WTC11 (cell line): ENCODE results near the gene ARID3C. TPM values are rescaled to one million over a fixed set of nuclear protein-coding genes. Genes with fewer than 3 reads are reported as not detected.
A peak's percentile ranks its signal among the peaks of the same experiment; 100 is the strongest.

Experiments used
- ATAC-seq: fragments of 200-7000 bp; cut with Tn5 transposase; 2 replicates; pipeline ENCODE4 v1.10.0; 2021; ENCODE audit warnings: mild to moderate bottlenecking, moderate library complexity
- CTCF ChIA-PET: fragments of 300-600 bp; sonication (Branson Sonifier 250); formaldehyde crosslinking; loops from one replicate; lab custom pipeline; 2021; ENCODE audit warnings: antibody characterized with exemption; lab: Charles Lee
- POLR2A ChIA-PET: fragments of 350-600 bp; sonication (Branson Sonifier 250); formaldehyde crosslinking; loops from one replicate; lab custom pipeline; 2021; ENCODE audit warnings: antibody characterized with exemption; lab: Charles Lee
- DNase-seq: peaks from one replicate; pipeline ENCODE4 v3.0.0; 2021; ENCODE audit warnings: low spot score
- H3K27ac Mint-ChIP-seq: 2 replicates; pipeline ENCODE4 v1.8.0; 2021; ENCODE audit warnings: mixed read lengths
- H3K27me3 Mint-ChIP-seq: 2 replicates; pipeline ENCODE4 v1.8.0; 2021; ENCODE audit warnings: low read depth, mild to moderate bottlenecking, moderate library complexity, mixed read lengths
- H3K36me3 Mint-ChIP-seq: 2 replicates; pipeline ENCODE4 v1.8.0; 2021; ENCODE audit warnings: mixed read lengths
- H3K4me1 Mint-ChIP-seq: 2 replicates; pipeline ENCODE4 v1.8.0; 2022; ENCODE audit warnings: mixed read lengths
- H3K4me3 Mint-ChIP-seq: 2 replicates; pipeline ENCODE4 v1.8.0; 2021; ENCODE audit warnings: mild to moderate bottlenecking, moderate library complexity, mixed read lengths
- H3K9me3 Mint-ChIP-seq: 2 replicates; pipeline ENCODE4 v1.8.0; 2021; ENCODE audit warnings: mixed read lengths
- ATF1 ChIP-seq: sonication (generic); formaldehyde crosslinking; IDR thresholded peaks from 2 replicates; pipeline ENCODE4 v1.8.1; 2023; ENCODE audit warnings: mild to moderate bottlenecking, moderate library complexity, missing genetic modification reagents
- CBFB ChIP-seq: sonication (generic); formaldehyde crosslinking; IDR thresholded peaks from 2 replicates; pipeline ENCODE4 v1.8.1; 2022; ENCODE audit warnings: mild to moderate bottlenecking, low read depth, missing genetic modification reagents
- ESRRA ChIP-seq: sonication (generic); formaldehyde crosslinking; IDR thresholded peaks from 2 replicates; pipeline ENCODE4 v1.8.1; 2022; ENCODE audit warnings: mild to moderate bottlenecking, missing genetic modification reagents, borderline replicate concordance
- ETV6 ChIP-seq: sonication (generic); formaldehyde crosslinking; IDR thresholded peaks from 2 replicates; pipeline ENCODE4 v1.8.1; 2022; ENCODE audit warnings: mild to moderate bottlenecking, missing genetic modification reagents
- FOXJ3 ChIP-seq: sonication (generic); formaldehyde crosslinking; IDR thresholded peaks from 2 replicates; pipeline ENCODE4 v1.9.0; 2021; ENCODE audit warnings: missing genetic modification reagents, mild to moderate bottlenecking, borderline replicate concordance
- GRHL2 ChIP-seq: fragments of 250-450 bp; sonication (Bioruptor Pico); IDR thresholded peaks from 2 replicates; pipeline ENCODE4 v1.8.0; 2022; ENCODE audit warnings: mild to moderate bottlenecking, moderate library complexity; ENCODE audit not compliant: insufficient replicate concordance, severe bottlenecking
- KAT7 ChIP-seq: sonication (generic); formaldehyde crosslinking; IDR thresholded peaks from 2 replicates; pipeline ENCODE4 v1.8.1; 2023; ENCODE audit warnings: missing genetic modification reagents, mild to moderate bottlenecking, borderline replicate concordance
- NFATC4 ChIP-seq: fragments of 250-450 bp; sonication (Bioruptor Pico); IDR thresholded peaks from 2 replicates; pipeline ENCODE4 v1.9.0; 2021; ENCODE audit warnings: mild to moderate bottlenecking
- NFE2L1 ChIP-seq: sonication (generic); formaldehyde crosslinking; IDR thresholded peaks from 2 replicates; pipeline ENCODE4 v1.8.1; 2023; ENCODE audit warnings: missing genetic modification reagents
- ZNF138 ChIP-seq: sonication (generic); formaldehyde crosslinking; conservative IDR thresholded peaks from 2 replicates; pipeline ENCODE4 v1.8.1; 2022; ENCODE audit warnings: mild to moderate bottlenecking, moderate library complexity, missing genetic modification reagents
- ZNF671 ChIP-seq: fragments of 250-450 bp; sonication (Bioruptor Pico); IDR thresholded peaks from 2 replicates; pipeline ENCODE4 v1.8.0; 2021; ENCODE audit warnings: mild to moderate bottlenecking
- total RNA-seq: library from RNA; stranded (reverse); gene quantifications from 3 replicates; pipeline ENCODE4 v1.2.3, GENCODE V29; 2021
- TF ChIP-seq, protein P1 (sequence below): sonication (generic); formaldehyde crosslinking; IDR thresholded peaks from 2 replicates; pipeline ENCODE4 v1.8.0; 2022; ENCODE audit warnings: mild to moderate bottlenecking, missing genetic modification reagents
- TF ChIP-seq, protein P2 (sequence below): sonication (generic); formaldehyde crosslinking; conservative IDR thresholded peaks from 2 replicates; pipeline ENCODE4 v1.8.1; 2022; ENCODE audit warnings: mild to moderate bottlenecking, missing genetic modification reagents
- TF ChIP-seq, protein P3 (sequence below): sonication (generic); formaldehyde crosslinking; IDR thresholded peaks from 2 replicates; pipeline ENCODE4 v1.8.0; 2022; ENCODE audit warnings: mild to moderate bottlenecking, missing genetic modification reagents
- TF ChIP-seq, protein P4 (sequence below): sonication (generic); formaldehyde crosslinking; IDR thresholded peaks from 2 replicates; pipeline ENCODE4 v1.8.1; 2022; ENCODE audit warnings: mild to moderate bottlenecking, moderate library complexity, missing genetic modification reagents
- TF ChIP-seq, protein P5 (sequence below): sonication (generic); formaldehyde crosslinking; IDR thresholded peaks from 2 replicates; pipeline ENCODE4 v1.8.0; 2022; ENCODE audit warnings: missing genetic modification reagents
- TF ChIP-seq, protein P6 (sequence below): sonication (generic); formaldehyde crosslinking; IDR thresholded peaks from 2 replicates; pipeline ENCODE4 v1.8.0; 2023; ENCODE audit warnings: missing genetic modification reagents
- TF ChIP-seq, protein P7 (sequence below): sonication (generic); formaldehyde crosslinking; IDR thresholded peaks from 2 replicates; pipeline ENCODE4 v1.8.0; 2023; ENCODE audit warnings: missing genetic modification reagents, mild to moderate bottlenecking, borderline replicate concordance
- TF ChIP-seq, protein P8 (sequence below): sonication (generic); formaldehyde crosslinking; IDR thresholded peaks from 2 replicates; pipeline ENCODE4 v1.8.1; 2023; ENCODE audit warnings: mild to moderate bottlenecking, missing genetic modification reagents, moderate library complexity

Gene ARID3C
- total RNA-seq, 1 experiment from 2014 or later: 0.15 TPM

DNA sequence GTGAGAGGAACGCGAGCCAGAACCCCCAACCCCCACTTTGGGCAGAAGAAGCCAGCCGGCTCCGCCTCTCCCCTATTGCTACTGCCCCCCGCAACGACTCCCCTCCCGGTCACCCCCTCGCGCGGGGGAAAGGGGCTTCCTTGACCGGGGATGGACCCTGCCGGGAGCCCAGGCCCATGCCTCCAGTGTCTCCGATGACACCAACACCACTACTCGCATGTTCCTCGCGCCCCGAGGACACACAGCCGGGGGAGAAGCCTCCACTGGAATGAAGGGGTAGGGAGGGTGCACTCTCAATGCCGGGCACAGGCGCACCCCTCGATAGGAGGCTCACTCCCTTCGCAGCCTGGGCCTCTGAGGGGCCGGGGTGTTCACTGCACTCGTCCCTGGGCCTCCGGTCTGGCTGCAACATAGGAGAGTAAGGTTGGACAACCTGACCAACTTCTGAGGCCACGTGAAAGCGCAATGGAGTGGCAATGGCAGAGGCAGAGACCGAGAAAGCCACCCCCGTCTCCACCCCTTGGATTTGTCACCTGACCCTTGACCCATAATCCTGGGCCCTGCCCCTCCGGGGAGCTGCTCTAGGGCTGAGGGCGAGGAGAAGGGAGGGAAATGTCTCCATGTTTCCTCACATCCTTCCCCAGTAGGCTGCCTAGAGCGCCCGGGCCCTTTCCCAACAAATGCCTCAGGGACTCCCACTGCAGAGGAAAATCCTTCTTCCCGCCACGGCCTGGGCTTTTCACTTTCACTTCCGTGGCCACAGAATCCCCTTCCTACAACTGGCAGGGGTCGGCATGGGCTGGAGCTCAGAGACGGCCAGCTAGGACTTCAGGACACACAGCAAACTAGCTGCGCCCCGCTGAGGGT lies 38.3 kb downstream of the ARID3C start (continued):
- TF ChIP-seq, protein P1, sequence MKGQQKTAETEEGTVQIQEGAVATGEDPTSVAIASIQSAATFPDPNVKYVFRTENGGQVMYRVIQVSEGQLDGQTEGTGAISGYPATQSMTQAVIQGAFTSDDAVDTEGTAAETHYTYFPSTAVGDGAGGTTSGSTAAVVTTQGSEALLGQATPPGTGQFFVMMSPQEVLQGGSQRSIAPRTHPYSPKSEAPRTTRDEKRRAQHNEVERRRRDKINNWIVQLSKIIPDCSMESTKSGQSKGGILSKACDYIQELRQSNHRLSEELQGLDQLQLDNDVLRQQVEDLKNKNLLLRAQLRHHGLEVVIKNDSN: peak; percentile 64; the same call in 1 of the 2 replicates
- TF ChIP-seq FOXJ3 (CRISPR knock-in tag): no peak
- TF ChIP-seq NFE2L1 (CRISPR knock-in tag): no peak
- TF ChIP-seq, protein P2, sequence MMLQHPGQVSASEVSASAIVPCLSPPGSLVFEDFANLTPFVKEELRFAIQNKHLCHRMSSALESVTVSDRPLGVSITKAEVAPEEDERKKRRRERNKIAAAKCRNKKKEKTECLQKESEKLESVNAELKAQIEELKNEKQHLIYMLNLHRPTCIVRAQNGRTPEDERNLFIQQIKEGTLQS (CRISPR knock-in tag): no peak
- TF ChIP-seq, protein P3, sequence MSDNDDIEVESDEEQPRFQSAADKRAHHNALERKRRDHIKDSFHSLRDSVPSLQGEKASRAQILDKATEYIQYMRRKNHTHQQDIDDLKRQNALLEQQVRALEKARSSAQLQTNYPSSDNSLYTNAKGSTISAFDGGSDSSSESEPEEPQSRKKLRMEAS (CRISPR knock-in tag): peak; percentile 53; the same call in 1 of the 2 replicates
- TF ChIP-seq ESRRA: no peak
- no peak for TF ChIP-seq GRHL2 (CRISPR knock-in tag)
- no peak for TF ChIP-seq CBFB
- no peak for TF ChIP-seq NFATC4 (CRISPR knock-in tag)
- no peak for TF ChIP-seq ZNF671 (CRISPR knock-in tag)
- TF ChIP-seq, protein P4, sequence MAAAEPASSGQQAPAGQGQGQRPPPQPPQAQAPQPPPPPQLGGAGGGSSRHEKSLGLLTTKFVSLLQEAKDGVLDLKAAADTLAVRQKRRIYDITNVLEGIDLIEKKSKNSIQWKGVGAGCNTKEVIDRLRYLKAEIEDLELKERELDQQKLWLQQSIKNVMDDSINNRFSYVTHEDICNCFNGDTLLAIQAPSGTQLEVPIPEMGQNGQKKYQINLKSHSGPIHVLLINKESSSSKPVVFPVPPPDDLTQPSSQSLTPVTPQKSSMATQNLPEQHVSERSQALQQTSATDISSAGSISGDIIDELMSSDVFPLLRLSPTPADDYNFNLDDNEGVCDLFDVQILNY (CRISPR knock-in tag): no peak

DNA sequence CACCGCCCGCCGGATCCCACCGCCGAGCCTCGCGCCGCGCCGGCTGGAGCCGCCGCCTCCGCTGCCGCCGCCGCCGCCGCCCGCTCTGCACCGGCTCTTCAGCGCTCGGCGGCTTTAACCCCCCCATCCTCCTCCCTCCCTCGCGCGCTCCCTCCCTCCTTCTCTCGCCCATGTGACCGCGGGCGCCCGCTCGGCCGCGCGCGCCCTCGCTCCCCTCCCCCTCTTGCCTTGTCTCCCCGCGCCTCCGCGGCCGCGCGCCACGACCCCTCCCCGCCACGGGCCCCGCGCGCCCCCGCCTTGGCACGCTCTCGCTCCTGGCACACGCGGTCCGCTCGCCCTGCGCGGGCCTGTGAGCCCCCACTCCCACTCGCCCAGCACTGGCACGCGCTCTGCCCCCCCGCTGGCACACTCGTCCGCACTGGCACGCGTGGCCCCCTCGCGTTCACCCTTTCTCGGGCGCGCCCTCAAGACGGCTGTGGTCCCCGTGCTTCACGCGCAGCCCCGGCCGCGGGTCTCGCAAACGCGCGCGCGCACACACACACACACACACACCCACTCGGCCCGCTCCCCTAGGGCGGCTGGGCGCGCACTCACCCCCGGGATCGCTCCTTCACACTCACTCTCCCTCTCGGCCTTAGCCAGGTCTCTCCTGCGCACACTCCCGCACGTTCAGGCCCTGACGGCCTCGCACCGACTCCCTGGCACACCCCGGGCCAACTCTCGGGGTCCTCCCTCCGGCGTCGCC lies 39.1 kb downstream of the ARID3C start, which contains the start of gene CNTFR:
TSS of gene CNTFR (minus strand) at position 89 of the 745 bp plus-strand sequence. CDS start 20,743 bp downstream, outside the sequence.
- H3K4me3 Mint-ChIP-seq: peak within 1 kb of the TSS; percentile 78
- H3K36me3 Mint-ChIP-seq: no peaks in the 10 kb centered on the region
- peak; percentile 63 for DNase-seq
- no peaks in the 10 kb centered on the region for H3K9me3 Mint-ChIP-seq
- ChIA-PET POLR2A (no interaction called here), CTCF (interaction anchor here (0.7 to 2.8 kb wide), 2 partner anchors 11 to 48 kb away, joined by 3 to 17 read pairs; no protein-coding TSS in a partner anchor)
- peaks cover 94% of the 10 kb centered on the region for H3K27me3 Mint-ChIP-seq
- H3K27ac Mint-ChIP-seq: no peak within 1 kb of the TSS
- H3K4me1 Mint-ChIP-seq: peaks cover 46% of the 10 kb centered on the region
- peak; percentile 24 for ATAC-seq
- TF ChIP-seq ZNF138 (CRISPR knock-in tag) (0 out of 2 replicates have a peak, but pooled peaks have one; percentile 5), KAT7 (CRISPR knock-in tag) (peak; percentile 37; the same call in 1 of the 2 replicates), ETV6 (CRISPR knock-in tag) (0 out of 2 replicates have a peak, but pooled peaks have one; percentile 38), ATF1 (CRISPR knock-in tag) (no peak)
- TF ChIP-seq, protein P5, sequence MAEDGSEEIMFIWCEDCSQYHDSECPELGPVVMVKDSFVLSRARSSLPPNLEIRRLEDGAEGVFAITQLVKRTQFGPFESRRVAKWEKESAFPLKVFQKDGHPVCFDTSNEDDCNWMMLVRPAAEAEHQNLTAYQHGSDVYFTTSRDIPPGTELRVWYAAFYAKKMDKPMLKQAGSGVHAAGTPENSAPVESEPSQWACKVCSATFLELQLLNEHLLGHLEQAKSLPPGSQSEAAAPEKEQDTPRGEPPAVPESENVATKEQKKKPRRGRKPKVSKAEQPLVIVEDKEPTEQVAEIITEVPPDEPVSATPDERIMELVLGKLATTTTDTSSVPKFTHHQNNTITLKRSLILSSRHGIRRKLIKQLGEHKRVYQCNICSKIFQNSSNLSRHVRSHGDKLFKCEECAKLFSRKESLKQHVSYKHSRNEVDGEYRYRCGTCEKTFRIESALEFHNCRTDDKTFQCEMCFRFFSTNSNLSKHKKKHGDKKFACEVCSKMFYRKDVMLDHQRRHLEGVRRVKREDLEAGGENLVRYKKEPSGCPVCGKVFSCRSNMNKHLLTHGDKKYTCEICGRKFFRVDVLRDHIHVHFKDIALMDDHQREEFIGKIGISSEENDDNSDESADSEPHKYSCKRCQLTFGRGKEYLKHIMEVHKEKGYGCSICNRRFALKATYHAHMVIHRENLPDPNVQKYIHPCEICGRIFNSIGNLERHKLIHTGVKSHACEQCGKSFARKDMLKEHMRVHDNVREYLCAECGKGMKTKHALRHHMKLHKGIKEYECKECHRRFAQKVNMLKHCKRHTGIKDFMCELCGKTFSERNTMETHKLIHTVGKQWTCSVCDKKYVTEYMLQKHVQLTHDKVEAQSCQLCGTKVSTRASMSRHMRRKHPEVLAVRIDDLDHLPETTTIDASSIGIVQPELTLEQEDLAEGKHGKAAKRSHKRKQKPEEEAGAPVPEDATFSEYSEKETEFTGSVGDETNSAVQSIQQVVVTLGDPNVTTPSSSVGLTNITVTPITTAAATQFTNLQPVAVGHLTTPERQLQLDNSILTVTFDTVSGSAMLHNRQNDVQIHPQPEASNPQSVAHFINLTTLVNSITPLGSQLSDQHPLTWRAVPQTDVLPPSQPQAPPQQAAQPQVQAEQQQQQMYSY (CRISPR knock-in tag): peak; percentile 31; the same call in 1 of the 2 replicates
- TF ChIP-seq, protein P6, sequence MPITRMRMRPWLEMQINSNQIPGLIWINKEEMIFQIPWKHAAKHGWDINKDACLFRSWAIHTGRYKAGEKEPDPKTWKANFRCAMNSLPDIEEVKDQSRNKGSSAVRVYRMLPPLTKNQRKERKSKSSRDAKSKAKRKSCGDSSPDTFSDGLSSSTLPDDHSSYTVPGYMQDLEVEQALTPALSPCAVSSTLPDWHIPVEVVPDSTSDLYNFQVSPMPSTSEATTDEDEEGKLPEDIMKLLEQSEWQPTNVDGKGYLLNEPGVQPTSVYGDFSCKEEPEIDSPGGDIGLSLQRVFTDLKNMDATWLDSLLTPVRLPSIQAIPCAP (CRISPR knock-in tag): no peak
- TF ChIP-seq, protein P7, sequence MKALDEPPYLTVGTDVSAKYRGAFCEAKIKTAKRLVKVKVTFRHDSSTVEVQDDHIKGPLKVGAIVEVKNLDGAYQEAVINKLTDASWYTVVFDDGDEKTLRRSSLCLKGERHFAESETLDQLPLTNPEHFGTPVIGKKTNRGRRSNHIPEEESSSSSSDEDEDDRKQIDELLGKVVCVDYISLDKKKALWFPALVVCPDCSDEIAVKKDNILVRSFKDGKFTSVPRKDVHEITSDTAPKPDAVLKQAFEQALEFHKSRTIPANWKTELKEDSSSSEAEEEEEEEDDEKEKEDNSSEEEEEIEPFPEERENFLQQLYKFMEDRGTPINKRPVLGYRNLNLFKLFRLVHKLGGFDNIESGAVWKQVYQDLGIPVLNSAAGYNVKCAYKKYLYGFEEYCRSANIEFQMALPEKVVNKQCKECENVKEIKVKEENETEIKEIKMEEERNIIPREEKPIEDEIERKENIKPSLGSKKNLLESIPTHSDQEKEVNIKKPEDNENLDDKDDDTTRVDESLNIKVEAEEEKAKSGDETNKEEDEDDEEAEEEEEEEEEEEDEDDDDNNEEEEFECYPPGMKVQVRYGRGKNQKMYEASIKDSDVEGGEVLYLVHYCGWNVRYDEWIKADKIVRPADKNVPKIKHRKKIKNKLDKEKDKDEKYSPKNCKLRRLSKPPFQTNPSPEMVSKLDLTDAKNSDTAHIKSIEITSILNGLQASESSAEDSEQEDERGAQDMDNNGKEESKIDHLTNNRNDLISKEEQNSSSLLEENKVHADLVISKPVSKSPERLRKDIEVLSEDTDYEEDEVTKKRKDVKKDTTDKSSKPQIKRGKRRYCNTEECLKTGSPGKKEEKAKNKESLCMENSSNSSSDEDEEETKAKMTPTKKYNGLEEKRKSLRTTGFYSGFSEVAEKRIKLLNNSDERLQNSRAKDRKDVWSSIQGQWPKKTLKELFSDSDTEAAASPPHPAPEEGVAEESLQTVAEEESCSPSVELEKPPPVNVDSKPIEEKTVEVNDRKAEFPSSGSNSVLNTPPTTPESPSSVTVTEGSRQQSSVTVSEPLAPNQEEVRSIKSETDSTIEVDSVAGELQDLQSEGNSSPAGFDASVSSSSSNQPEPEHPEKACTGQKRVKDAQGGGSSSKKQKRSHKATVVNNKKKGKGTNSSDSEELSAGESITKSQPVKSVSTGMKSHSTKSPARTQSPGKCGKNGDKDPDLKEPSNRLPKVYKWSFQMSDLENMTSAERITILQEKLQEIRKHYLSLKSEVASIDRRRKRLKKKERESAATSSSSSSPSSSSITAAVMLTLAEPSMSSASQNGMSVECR (CRISPR knock-in tag): peak; percentile 35; the same call in 1 of the 2 replicates
- TF ChIP-seq, protein P8, sequence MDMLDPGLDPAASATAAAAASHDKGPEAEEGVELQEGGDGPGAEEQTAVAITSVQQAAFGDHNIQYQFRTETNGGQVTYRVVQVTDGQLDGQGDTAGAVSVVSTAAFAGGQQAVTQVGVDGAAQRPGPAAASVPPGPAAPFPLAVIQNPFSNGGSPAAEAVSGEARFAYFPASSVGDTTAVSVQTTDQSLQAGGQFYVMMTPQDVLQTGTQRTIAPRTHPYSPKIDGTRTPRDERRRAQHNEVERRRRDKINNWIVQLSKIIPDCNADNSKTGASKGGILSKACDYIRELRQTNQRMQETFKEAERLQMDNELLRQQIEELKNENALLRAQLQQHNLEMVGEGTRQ (CRISPR knock-in tag): peak; percentile 81
